IMR-90 (cell line): ENCODE measurements around the gene KLHL29.

Experiments
- BHLHE40 ChIP-seq: fragments of 150-350 bp; IDR thresholded peaks from 2 replicates; pipeline ENCODE4 v1.6.1; 2016; ENCODE audit warnings: mild to moderate bottlenecking, low read depth, low read length
- CTCF ChIP-seq: conservative IDR thresholded peaks from 2 replicates; pipeline ENCODE4 v1.5.1; 2012; ENCODE audit warnings: mild to moderate bottlenecking, low read depth, low read length, improper control_type of control experiment
- FOS ChIP-seq: fragments of 150-350 bp; IDR thresholded peaks from 2 replicates; pipeline ENCODE4 v1.6.1; 2016; ENCODE audit warnings: low read depth, low read length
- MXI1 ChIP-seq: IDR thresholded peaks from 2 replicates; pipeline ENCODE4 v1.6.1; 2012; ENCODE audit warnings: low read depth, mild to moderate bottlenecking, low read length, moderate library complexity, borderline replicate concordance
- POLR2A ChIP-seq: IDR thresholded peaks from 2 replicates; pipeline ENCODE4 v1.6.1; 2012; ENCODE audit warnings: mild to moderate bottlenecking, low read depth, low read length
- RAD21 ChIP-seq: IDR thresholded peaks from 2 replicates; pipeline ENCODE4 v1.6.1; 2012; ENCODE audit warnings: low read length, improper control_type of control experiment
- RFX5 ChIP-seq: IDR thresholded peaks from 2 replicates; pipeline ENCODE4 v1.8.0; 2012; ENCODE audit warnings: low read depth, mild to moderate bottlenecking, low read length, moderate library complexity
- SMC3 ChIP-seq: fragments of 150-350 bp; IDR thresholded peaks from 2 replicates; pipeline ENCODE4 v1.6.1; 2016; ENCODE audit warnings: low read depth, mild to moderate bottlenecking, antibody characterized with exemption, low read length, moderate library complexity
- USF2 ChIP-seq: fragments of 150-350 bp; IDR thresholded peaks from 2 replicates; pipeline ENCODE4 v1.6.1; 2017; ENCODE audit warnings: mild to moderate bottlenecking, antibody characterized with exemption, low read length, low read depth

GRCh38 chr2:23604731-23605130, 219.8 kb downstream of the KLHL29 start:
- TF ChIP-seq RAD21: no peak
- no peak for TF ChIP-seq USF2
- no peak for TF ChIP-seq CTCF
- no peak for TF ChIP-seq BHLHE40
- no peak for TF ChIP-seq POLR2A
- no peak for TF ChIP-seq MXI1
- no peak for TF ChIP-seq FOS
- TF ChIP-seq SMC3: no peak
- TF ChIP-seq RFX5: no peak
